ENCODE results near the gene VENTX. TPM values are rescaled to one million over a fixed set of nuclear protein-coding genes. Genes with fewer than 3 reads are reported as not detected.

VENTX gene
- total RNA-seq, 1 donor from 2014 or later: 0.13 TPM

DNA sequence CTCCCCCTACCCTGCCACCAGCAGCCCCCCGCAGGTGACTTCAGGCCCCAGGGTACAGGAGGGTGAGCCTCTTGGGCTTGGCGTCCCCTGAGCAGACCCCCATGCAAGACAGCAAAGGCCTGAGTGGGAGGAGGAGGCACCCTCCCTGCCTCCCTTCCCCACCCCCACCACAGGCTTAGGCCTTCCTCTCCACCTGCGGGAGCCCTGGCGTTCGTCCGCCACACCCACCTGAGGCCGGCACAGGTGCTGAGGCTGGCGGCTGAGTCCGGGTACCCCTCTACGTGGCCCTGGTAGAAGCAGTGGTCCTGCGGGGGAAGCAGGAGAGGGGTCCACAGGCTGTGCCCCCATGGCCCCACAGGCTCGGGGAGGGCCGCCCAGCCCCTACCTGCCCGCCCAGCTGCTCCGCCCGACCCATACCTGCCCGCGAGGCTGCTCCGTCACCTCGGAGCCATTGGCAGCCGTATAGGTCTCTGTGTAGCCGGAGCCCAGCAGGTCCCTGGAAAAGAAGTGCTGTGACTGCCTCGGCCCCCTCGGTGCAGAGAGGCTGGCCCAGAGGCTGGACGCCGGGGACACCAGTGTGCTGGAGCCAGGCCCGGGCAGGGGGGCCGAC, 36.0 kb downstream of the VENTX start:
- H3K4me3 Mint-ChIP-seq: no peak overlapping the region
- no peak for DNase-seq
- peaks cover 34% of the 10 kb centered on the region for H3K36me3 Mint-ChIP-seq (ENCODE audit: low read depth)
- ATAC-seq (ENCODE audit: low read depth): no peak
- H3K27me3 Mint-ChIP-seq: no peaks in the 10 kb centered on the region
- TF ChIP-seq, protein P1, sequence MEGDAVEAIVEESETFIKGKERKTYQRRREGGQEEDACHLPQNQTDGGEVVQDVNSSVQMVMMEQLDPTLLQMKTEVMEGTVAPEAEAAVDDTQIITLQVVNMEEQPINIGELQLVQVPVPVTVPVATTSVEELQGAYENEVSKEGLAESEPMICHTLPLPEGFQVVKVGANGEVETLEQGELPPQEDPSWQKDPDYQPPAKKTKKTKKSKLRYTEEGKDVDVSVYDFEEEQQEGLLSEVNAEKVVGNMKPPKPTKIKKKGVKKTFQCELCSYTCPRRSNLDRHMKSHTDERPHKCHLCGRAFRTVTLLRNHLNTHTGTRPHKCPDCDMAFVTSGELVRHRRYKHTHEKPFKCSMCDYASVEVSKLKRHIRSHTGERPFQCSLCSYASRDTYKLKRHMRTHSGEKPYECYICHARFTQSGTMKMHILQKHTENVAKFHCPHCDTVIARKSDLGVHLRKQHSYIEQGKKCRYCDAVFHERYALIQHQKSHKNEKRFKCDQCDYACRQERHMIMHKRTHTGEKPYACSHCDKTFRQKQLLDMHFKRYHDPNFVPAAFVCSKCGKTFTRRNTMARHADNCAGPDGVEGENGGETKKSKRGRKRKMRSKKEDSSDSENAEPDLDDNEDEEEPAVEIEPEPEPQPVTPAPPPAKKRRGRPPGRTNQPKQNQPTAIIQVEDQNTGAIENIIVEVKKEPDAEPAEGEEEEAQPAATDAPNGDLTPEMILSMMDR (IDR thresholded peaks at IDR 0.05): no peak
- no peak overlapping the region for H3K27ac Mint-ChIP-seq
- peaks cover 26% of the 10 kb centered on the region for H3K4me1 Mint-ChIP-seq
- intact Hi-C loops (cut with micrococcal nuclease): loop anchor here (2.0 kb wide), 1 partner anchor 37 kb away; the partner anchor contains the start of gene VENTX
- CTCF ChIA-PET: no interaction called here
- H3K9me3 Mint-ChIP-seq: no peaks in the 10 kb centered on the region
- POLR2A ChIA-PET: interaction anchor here (4.8 kb wide), 1 partner anchor 10 kb away, joined by 85 read pairs; no protein-coding TSS in a partner anchor

DNA sequence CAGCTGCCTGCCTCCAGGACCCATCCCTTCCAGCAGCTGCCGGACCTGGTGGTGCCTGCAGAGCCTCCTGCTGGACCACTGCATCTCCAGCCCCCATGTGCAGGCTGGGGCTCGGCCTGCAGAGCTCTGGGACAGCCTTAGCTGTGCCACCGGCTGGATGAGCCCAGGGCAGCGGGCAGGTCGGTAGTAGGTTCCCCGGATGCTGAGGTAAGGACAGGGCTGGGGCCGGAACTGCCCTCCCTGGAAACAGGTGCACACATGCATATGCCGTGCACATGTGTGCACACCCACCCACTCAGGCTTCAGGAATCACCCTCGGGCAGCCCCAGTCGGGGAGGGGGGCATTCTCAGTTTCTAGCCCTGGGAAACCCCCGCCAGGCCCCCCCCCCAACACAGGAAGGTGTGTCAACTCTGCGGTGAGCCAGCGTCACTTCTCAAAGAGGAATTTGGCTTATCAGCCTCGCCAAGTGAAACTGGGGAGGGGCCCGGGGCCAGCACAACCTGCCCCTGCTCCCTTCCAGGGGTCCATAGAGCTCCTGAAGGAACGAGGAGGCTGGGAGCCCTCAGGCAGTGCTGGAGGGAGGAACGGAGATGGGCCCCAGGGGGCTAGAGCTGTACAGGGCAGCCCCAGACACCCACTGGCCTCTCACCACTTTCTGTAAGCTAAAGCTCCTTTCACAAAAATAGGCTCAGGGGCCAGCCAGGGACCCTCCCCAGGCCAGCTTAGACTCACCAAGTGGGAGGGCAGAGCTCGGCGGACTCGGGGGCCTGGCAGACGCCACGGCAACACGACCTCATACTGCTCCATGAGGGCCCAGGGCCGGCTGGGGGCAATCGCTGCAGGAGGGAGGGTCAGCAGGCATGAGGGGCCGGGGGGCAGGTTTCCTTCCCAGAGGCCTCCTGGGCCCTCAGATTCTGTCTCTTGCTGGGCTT, 37.4 kb downstream of the VENTX start:
- peak; percentile 69 for DNase-seq
- CTCF ChIA-PET: interaction anchor here (0.6 to 5.0 kb wide), 6 partner anchors 9 to 131 kb away, joined by 3 to 26 read pairs (median 3); no protein-coding TSS in a partner anchor
- H3K4me3 Mint-ChIP-seq: peak overlapping the region; percentile 88
- intact Hi-C loops (cut with micrococcal nuclease): loop anchor here (1.0 to 5.0 kb wide), 7 partner anchors 14 to 703 kb away; partner anchors contain the start of genes MTG1, TUBGCP2, VENTX and ZNF511
- POLR2A ChIA-PET: interaction anchor here (0.7 to 4.8 kb wide), 10 partner anchors 10 to 360 kb away, joined by 3 to 85 read pairs (median 8); no protein-coding TSS in a partner anchor
- peak; percentile 66 for ATAC-seq (ENCODE audit: low read depth)
- no peaks in the 10 kb centered on the region for H3K27me3 Mint-ChIP-seq
- TF ChIP-seq, protein P1 (IDR thresholded peaks at IDR 0.05): no peak
- H3K27ac Mint-ChIP-seq: peak overlapping the region; percentile 93
- H3K9me3 Mint-ChIP-seq: no peaks in the 10 kb centered on the region
- peaks cover 39% of the 10 kb centered on the region for H3K4me1 Mint-ChIP-seq
- peaks cover 33% of the 10 kb centered on the region for H3K36me3 Mint-ChIP-seq (ENCODE audit: low read depth)

DNA sequence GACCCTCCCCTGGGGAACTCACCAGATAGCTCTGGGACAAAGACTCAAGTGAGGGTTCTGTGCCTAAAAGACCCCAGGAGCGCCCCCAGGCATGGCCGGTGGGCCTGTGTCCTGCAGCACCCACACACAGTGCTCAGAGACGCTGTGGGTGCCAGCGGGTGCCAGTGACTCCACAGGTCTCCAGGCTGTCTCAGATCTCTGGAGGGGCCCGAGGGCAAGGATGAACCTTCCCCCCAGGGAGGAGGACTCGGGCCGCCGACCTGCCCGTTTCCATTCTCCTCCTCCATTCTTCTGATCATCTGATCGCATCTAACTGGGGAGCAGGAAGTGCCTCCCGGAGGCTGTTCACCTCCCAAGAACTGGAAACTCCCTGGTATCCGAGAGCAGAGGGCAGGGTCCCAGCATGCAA, 38.0 kb downstream of the VENTX start:
- CTCF ChIA-PET: interaction anchor here (0.6 to 5.0 kb wide), 8 partner anchors 10 to 132 kb away, joined by 3 to 26 read pairs (median 3); no protein-coding TSS in a partner anchor
- ATAC-seq (ENCODE audit: low read depth): peak; percentile 38
- TF ChIP-seq, protein P1 (IDR thresholded peaks at IDR 0.05): no peak
- POLR2A ChIA-PET: interaction anchor here (0.7 to 4.8 kb wide), 10 partner anchors 9 to 360 kb away, joined by 3 to 85 read pairs (median 8); no protein-coding TSS in a partner anchor
- Mint-ChIP-seq H3K27ac (peak overlapping the region; percentile 93), H3K4me1 (peaks cover 40% of the 10 kb centered on the region), H3K4me3 (peak overlapping the region; percentile 88), H3K9me3 (no peaks in the 10 kb centered on the region), H3K27me3 (no peaks in the 10 kb centered on the region), H3K36me3 (ENCODE audit: low read depth) (peaks cover 30% of the 10 kb centered on the region)
- intact Hi-C loops (cut with micrococcal nuclease): loop anchor here (1.0 to 5.0 kb wide), 7 partner anchors 14 to 703 kb away; partner anchors contain the start of genes MTG1, TUBGCP2, VENTX and ZNF511
- peak; percentile 55 for DNase-seq

DNA sequence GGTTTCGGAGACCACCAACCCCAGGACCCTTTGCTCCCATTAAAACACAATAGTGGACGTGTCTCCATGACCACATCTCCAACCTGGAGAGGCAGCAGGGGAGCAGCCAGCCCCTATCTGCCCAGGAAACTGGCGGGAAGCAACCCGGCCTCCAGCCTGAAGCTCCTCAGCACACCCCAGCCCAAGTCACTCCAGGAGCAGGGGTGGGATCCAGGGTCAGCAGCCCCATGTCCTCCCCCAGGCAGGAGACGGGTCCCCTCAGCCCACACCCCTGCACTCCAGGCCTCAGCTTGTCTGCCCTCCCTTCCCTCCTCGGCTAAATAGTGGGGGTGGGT, 38.4 kb downstream of the VENTX start:
- intact Hi-C loops (cut with micrococcal nuclease): loop anchor here (5.0 kb wide), 1 partner anchor 704 kb away; no protein-coding TSS in a partner anchor
- H3K4me3 Mint-ChIP-seq: peak overlapping the region; percentile 88
- POLR2A ChIA-PET: interaction anchor here (1.3 to 4.8 kb wide), 7 partner anchors 9 to 132 kb away, joined by 5 to 85 read pairs (median 12); no protein-coding TSS in a partner anchor
- peak overlapping the region; percentile 93 for H3K27ac Mint-ChIP-seq
- H3K4me1 Mint-ChIP-seq: peaks cover 40% of the 10 kb centered on the region
- TF ChIP-seq, protein P1 (IDR thresholded peaks at IDR 0.05): no peak
- peaks cover 27% of the 10 kb centered on the region for H3K36me3 Mint-ChIP-seq (ENCODE audit: low read depth)
- no peaks in the 10 kb centered on the region for H3K9me3 Mint-ChIP-seq
- H3K27me3 Mint-ChIP-seq: no peaks in the 10 kb centered on the region
- CTCF ChIA-PET: interaction anchor here (0.8 to 5.0 kb wide), 4 partner anchors 13 to 32 kb away, joined by 3 to 26 read pairs (median 4); no protein-coding TSS in a partner anchor
- no peak for ATAC-seq (ENCODE audit: low read depth)
- no peak for DNase-seq

All from activated B cell treated with CpG ODN at 0.5 μM for 24 hours (primary cell).